ENCODE measurements around the gene ZNF331. TPM values are rescaled to one million over a fixed set of nuclear protein-coding genes. Genes with fewer than 3 reads are reported as not detected.

ZNF331 gene
- total and polyA plus RNA-seq, 2 of the 4 experiments (the other 2 are of a cell fraction), result 6.6 to 11.1 TPM

- no peak overlapping the region for H4K5ac ChIP-seq (ENCODE audit: low read depth, low read length)
- no peaks in the 10 kb centered on the region for H3K79me1 ChIP-seq (ENCODE audit: low read depth in 1 of 2, low read length in 2 of 2)
- no peak overlapping the region for H2BK15ac ChIP-seq (ENCODE audit: low read depth, low read length)
- POLR2A ChIA-PET (ENCODE audit: unreplicated experiment), result no interaction called here
- CTCF ChIA-PET, result no interaction called here
- no peak overlapping the region for H2AK9ac ChIP-seq (replicated peaks; ENCODE audit: low read depth, low read length, poor library complexity)
- H4K20me1 ChIP-seq (ENCODE audit: insufficient read depth, low read length), result no peaks in the 10 kb centered on the region
- no peaks in the 10 kb centered on the region for H3K4me1 ChIP-seq (ENCODE audit: control insufficient read depth, insufficient read depth, low read length)
- no peak overlapping the region for H3K23ac ChIP-seq (ENCODE audit: low read depth, low read length)
- ATAC-seq (ENCODE audit: low read depth), result no peak
- in situ Hi-C loops (cut with MboI; ENCODE audit: low sequenced_read_pairs) (no loop called here), dilution Hi-C loops (cut with HindIII; ENCODE audit: low sequenced_read_pairs, unreplicated experiment) (no loop called here), intact Hi-C loops (cut with micrococcal nuclease) (no loop called here)
- no peak overlapping the region for H3K14ac ChIP-seq (replicated peaks; ENCODE audit: low read depth, low read length)
- no peak overlapping the region for H4K8ac ChIP-seq (ENCODE audit: low read depth in 2 of 2, low read length in 2 of 2)
- H3K4me3 ChIP-seq (ENCODE audit: insufficient read depth, low read depth, low read length), result no peak overlapping the region
- no peak overlapping the region for H2AK5ac ChIP-seq (ENCODE audit: low read depth, low read length)
- H3K9me1 ChIP-seq (ENCODE audit: insufficient read depth, low read length), result no peaks in the 10 kb centered on the region
- 54% methylated on average over 6 of the region's 10 CpGs; no CpG with 5 or more reads in 1 of the 2 experiments for WGBS, 2 experiments (ENCODE audit: extremely low coverage in 2 of 2, insufficient read length in 1 of 2)
- H3K36me3 ChIP-seq (ENCODE audit: control insufficient read depth, insufficient read depth, low read length), result no peaks in the 10 kb centered on the region
- H2AFZ ChIP-seq (replicated peaks; ENCODE audit: low read length, poor library complexity), result no peak overlapping the region
- H3K27ac ChIP-seq (ENCODE audit: insufficient read depth, low read length), result no peak overlapping the region
- no peak overlapping the region for H2BK120ac ChIP-seq (ENCODE audit: low read depth, low read length)
- no peak overlapping the region for H3K4me2 ChIP-seq (ENCODE audit: low read depth, low read length)
- no peak overlapping the region for H3K4ac ChIP-seq (ENCODE audit: low read depth, low read length)
- H3K9me3 ChIP-seq (ENCODE audit: control insufficient read depth, insufficient read depth, low read length), result peaks cover 24% of the 10 kb centered on the region
- no peak overlapping the region for H3K18ac ChIP-seq (ENCODE audit: low read depth, low read length)
- no peak overlapping the region for H3K56ac ChIP-seq (ENCODE audit: extremely low read depth, insufficient read depth, low read length)
- H2BK20ac ChIP-seq (ENCODE audit: low read depth, low read length), result no peak overlapping the region
- no peak overlapping the region for H4K91ac ChIP-seq (ENCODE audit: insufficient read depth, low read depth, low read length)
- H3K9ac ChIP-seq (ENCODE audit: low read depth, low read length), result no peak overlapping the region
- no peaks in the 10 kb centered on the region for H3K27me3 ChIP-seq (ENCODE audit: control insufficient read depth, insufficient read depth, low read length)
- BruUV-seq (replicated peaks), result no TSS peak
- H2BK5ac ChIP-seq (ENCODE audit: low read depth, low read length, poor library complexity, severe bottlenecking), result no peak overlapping the region
- no peak for DNase-seq
- TF ChIP-seq FOS (IDR thresholded peaks at IDR 0.05; ENCODE audit: low read depth, low read length) (no peak), MAFK (IDR thresholded peaks at IDR 0.05; ENCODE audit: low read depth, low read length) (no peak), POLR2A (IDR thresholded peaks at IDR 0.05; ENCODE audit: low read depth, low read length) (no peak), RFX5 (IDR thresholded peaks at IDR 0.05; ENCODE audit: low read depth, low read length) (no peak), USF2 (IDR thresholded peaks at IDR 0.05; ENCODE audit: low read depth, low read length) (no peak), RAD21 (IDR thresholded peaks at IDR 0.05; ENCODE audit: low read length) (no peak), MXI1 (IDR thresholded peaks at IDR 0.05; ENCODE audit: borderline replicate concordance, low read depth, low read length) (no peak), MAZ (IDR thresholded peaks at IDR 0.05; ENCODE audit: borderline replicate concordance, low read depth, low read length) (no peak), CHD1 (IDR thresholded peaks at IDR 0.05; ENCODE audit: low read depth, low read length) (no peak), BHLHE40 (IDR thresholded peaks at IDR 0.05; ENCODE audit: low read depth, low read length) (no peak), SMC3 (IDR thresholded peaks at IDR 0.05; ENCODE audit: low read depth, low read length) (no peak), RCOR1 (IDR thresholded peaks at IDR 0.05; ENCODE audit: insufficient replicate concordance, low read length) (no peak), NFE2L2 (IDR thresholded peaks at IDR 0.05; ENCODE audit: low read depth, low read length) (no peak), CEBPB (IDR thresholded peaks at IDR 0.05; ENCODE audit: low read depth, low read length) (no peak)
- TF ChIP-seq, protein P1, sequence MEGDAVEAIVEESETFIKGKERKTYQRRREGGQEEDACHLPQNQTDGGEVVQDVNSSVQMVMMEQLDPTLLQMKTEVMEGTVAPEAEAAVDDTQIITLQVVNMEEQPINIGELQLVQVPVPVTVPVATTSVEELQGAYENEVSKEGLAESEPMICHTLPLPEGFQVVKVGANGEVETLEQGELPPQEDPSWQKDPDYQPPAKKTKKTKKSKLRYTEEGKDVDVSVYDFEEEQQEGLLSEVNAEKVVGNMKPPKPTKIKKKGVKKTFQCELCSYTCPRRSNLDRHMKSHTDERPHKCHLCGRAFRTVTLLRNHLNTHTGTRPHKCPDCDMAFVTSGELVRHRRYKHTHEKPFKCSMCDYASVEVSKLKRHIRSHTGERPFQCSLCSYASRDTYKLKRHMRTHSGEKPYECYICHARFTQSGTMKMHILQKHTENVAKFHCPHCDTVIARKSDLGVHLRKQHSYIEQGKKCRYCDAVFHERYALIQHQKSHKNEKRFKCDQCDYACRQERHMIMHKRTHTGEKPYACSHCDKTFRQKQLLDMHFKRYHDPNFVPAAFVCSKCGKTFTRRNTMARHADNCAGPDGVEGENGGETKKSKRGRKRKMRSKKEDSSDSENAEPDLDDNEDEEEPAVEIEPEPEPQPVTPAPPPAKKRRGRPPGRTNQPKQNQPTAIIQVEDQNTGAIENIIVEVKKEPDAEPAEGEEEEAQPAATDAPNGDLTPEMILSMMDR (conservative IDR thresholded peaks at IDR 0.05; ENCODE audit: low read depth, low read length), result no peak
- TF ChIP-seq, protein P2, sequence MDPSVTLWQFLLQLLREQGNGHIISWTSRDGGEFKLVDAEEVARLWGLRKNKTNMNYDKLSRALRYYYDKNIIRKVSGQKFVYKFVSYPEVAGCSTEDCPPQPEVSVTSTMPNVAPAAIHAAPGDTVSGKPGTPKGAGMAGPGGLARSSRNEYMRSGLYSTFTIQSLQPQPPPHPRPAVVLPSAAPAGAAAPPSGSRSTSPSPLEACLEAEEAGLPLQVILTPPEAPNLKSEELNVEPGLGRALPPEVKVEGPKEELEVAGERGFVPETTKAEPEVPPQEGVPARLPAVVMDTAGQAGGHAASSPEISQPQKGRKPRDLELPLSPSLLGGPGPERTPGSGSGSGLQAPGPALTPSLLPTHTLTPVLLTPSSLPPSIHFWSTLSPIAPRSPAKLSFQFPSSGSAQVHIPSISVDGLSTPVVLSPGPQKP (IDR thresholded peaks at IDR 0.05; ENCODE audit: borderline replicate concordance, low read depth, low read length), result no peak
Observed at GRCh38 chr19:53598361-53598760, 60.4 kb downstream of the ZNF331 start.

All from IMR-90 (cell line).